Measurements from ENCODE around the gene MEX3B.
A peak's percentile ranks its signal among the peaks of the same experiment; 100 is the strongest.
"Not testable (repeated sequence)": the region's sequence is repeated elsewhere in the genome, so short reads cannot be mapped to it uniquely, and the experiment has no call there.

MEX3B gene

GRCh38 chr15:82003916-82004315 lies 41.9 kb downstream of the MEX3B start:
- no peaks in the 10 kb centered on the region for H3K4me1 ChIP-seq (ENCODE audit: insufficient read depth, low read length)
- no peaks in the 10 kb centered on the region for H3K27me3 ChIP-seq (ENCODE audit: insufficient read depth, low read length)
- 95% methylated on average over 3 of the region's 3 CpGs for WGBS
- no peak overlapping the region for H3K4me3 ChIP-seq (ENCODE audit: low read length)
- no peak overlapping the region for H3K27ac ChIP-seq (ENCODE audit: low read depth, low read length)
- no peaks in the 10 kb centered on the region for H3K36me3 ChIP-seq (ENCODE audit: insufficient read depth, low read length)
- peaks cover 5% of the 10 kb centered on the region; the same call in 1 of the 2 replicates for H3K9me3 ChIP-seq (ENCODE audit: insufficient read depth, low read depth, low read length)
- no peak overlapping the region for H3K9ac ChIP-seq (ENCODE audit: low read depth, low read length)

DNA sequence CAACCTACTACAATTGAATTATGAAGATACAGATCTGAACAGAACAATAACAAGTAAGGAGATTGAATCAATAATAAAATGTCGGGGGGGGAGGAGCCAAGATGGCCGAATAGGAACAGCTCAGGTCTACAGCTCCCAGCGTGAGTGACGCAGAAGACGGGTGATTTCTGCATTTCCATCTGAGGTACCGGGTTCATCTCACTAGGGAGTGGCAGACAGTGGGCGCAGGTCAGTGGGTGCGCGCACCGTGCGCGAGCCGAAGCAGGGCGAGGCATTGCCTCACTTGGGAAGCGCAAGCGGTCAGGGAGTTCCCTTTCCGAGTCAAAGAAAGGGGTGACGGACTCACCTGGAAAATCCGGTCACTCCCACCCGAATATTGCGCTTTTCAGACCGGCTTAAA lies 50.7 kb downstream of the MEX3B start:
- not testable (repeated sequence) for H3K4me1 ChIP-seq (ENCODE audit: insufficient read depth, low read length); H3K27me3 ChIP-seq (ENCODE audit: insufficient read depth, low read length); H3K36me3 ChIP-seq (ENCODE audit: insufficient read depth, low read length)
- Histone ChIP-seq H3K9me3 (ENCODE audit: insufficient read depth, low read depth, low read length) (peaks cover 23% of the 10 kb centered on the region), H3K9ac (ENCODE audit: low read depth, low read length) (peak overlapping the region; percentile 83), H3K27ac (ENCODE audit: low read depth, low read length) (peak overlapping the region; percentile 52; the same call in 1 of the 2 replicates), H3K4me3 (ENCODE audit: low read length) (peak overlapping the region; percentile 65)
- WGBS, result 4% methylated on average over 22 of the region's 22 CpGs

DNA sequence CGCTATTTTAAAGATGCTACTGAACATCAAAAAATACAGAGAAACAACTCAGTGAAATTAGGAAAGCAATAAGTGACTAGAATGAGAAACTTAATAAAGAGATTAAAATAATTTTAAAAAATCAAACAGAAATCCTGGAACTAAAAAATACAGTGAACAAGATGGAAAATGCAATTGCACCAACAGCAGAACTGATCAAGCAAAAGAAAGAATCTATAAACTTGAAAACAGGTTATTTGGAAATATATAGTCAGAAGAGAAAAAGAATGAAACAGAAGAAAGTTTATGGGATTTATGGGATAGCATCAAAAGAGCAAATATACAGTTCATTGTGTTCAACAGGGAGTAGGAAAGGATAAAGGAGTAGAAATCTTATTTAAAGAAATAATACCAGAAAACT lies 53.3 kb downstream of the MEX3B start:
- Histone ChIP-seq H3K27ac (ENCODE audit: low read depth, low read length) (no peak overlapping the region), H3K4me1 (ENCODE audit: insufficient read depth, low read length) (no peaks in the 10 kb centered on the region; the same call in 1 of the 2 replicates), H3K27me3 (ENCODE audit: insufficient read depth, low read length) (no peaks in the 10 kb centered on the region), H3K9me3 (ENCODE audit: insufficient read depth, low read depth, low read length) (peaks cover 23% of the 10 kb centered on the region), H3K9ac (ENCODE audit: low read depth, low read length) (no peak overlapping the region), H3K4me3 (ENCODE audit: low read length) (no peak overlapping the region), H3K36me3 (ENCODE audit: insufficient read depth, low read length) (0 out of 2 replicates have a peak, but pooled peaks cover 4% of the 10 kb centered on the region)
- WGBS, result no CpG with 5 or more reads among the region's 1 CpG
